ENCODE data around the gene GDAP2.

DNA sequence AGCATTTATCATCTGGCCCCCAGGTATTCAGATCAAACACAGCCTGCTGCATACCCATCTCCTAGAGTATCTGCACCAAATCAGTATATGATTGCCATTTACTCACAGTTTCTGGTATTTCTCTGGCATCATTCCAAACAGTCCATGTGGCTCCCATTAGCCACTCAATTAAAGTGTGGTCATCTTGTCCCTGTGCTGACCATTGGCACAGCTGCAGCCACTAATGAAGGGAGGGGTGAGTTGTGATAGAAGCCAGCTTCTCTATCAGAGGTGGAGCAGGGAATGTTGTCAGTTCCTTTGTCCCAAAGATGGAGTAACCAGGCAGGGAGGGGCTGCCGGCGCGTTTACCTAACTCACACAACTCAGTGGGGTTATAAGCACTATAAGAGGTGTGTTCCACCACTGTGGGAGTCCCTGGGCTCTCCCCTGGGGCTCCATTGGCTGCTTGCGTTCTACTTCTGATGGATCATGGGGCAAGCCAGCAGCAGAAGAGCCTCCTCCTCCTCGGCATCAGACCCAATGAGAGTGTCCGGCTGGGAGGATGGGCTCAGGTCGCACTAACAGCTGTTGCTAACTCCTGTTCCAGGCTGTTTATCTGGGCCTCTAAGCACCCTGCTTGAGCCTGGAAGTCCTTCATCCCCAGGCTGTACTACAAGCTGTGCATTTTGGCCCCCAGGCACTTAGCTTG is 108.6 kb downstream of the GDAP2 start:
- no peak for TF ChIP-seq POLR2A (IDR thresholded peaks at IDR 0.05)
- TF ChIP-seq, protein P1, sequence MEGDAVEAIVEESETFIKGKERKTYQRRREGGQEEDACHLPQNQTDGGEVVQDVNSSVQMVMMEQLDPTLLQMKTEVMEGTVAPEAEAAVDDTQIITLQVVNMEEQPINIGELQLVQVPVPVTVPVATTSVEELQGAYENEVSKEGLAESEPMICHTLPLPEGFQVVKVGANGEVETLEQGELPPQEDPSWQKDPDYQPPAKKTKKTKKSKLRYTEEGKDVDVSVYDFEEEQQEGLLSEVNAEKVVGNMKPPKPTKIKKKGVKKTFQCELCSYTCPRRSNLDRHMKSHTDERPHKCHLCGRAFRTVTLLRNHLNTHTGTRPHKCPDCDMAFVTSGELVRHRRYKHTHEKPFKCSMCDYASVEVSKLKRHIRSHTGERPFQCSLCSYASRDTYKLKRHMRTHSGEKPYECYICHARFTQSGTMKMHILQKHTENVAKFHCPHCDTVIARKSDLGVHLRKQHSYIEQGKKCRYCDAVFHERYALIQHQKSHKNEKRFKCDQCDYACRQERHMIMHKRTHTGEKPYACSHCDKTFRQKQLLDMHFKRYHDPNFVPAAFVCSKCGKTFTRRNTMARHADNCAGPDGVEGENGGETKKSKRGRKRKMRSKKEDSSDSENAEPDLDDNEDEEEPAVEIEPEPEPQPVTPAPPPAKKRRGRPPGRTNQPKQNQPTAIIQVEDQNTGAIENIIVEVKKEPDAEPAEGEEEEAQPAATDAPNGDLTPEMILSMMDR (IDR thresholded peaks at IDR 0.05) = no peak
